ENCODE measurements around the gene CA10.

CA10 gene

GRCh38 chr17:51733166-51733565 is 425.3 kb downstream of the CA10 start:
- Histone ChIP-seq H3K9me3 (ENCODE audit: control insufficient read depth, insufficient read depth, low read depth, low read length) (no peaks in the 10 kb centered on the region), H3K27ac (ENCODE audit: low read depth, low read length) (no peak overlapping the region), H3K4me3 (ENCODE audit: low read depth, low read length) (no peak overlapping the region), H3K36me3 (ENCODE audit: control insufficient read depth, insufficient read depth, low read length) (no peaks in the 10 kb centered on the region), H3K4me1 (ENCODE audit: control insufficient read depth, insufficient read depth, low read length) (peaks cover 10% of the 10 kb centered on the region; the same call in 1 of the 2 replicates), H3K27me3 (ENCODE audit: control insufficient read depth, insufficient read depth, low read length) (no peaks in the 10 kb centered on the region), H3K9ac (ENCODE audit: low read length) (no peak overlapping the region)

GRCh38 chr17:51731941-51732722 is 426.4 kb downstream of the CA10 start:
- no peak overlapping the region for H3K27ac ChIP-seq (ENCODE audit: low read depth, low read length)
- no peaks in the 10 kb centered on the region for H3K36me3 ChIP-seq (ENCODE audit: control insufficient read depth, insufficient read depth, low read length)
- no peaks in the 10 kb centered on the region for H3K9me3 ChIP-seq (ENCODE audit: control insufficient read depth, insufficient read depth, low read depth, low read length)
- H3K4me1 ChIP-seq (ENCODE audit: control insufficient read depth, insufficient read depth, low read length), result peaks cover 10% of the 10 kb centered on the region; the same call in 1 of the 2 replicates
- no peak overlapping the region for H3K4me3 ChIP-seq (ENCODE audit: low read depth, low read length)
- no peaks in the 10 kb centered on the region for H3K27me3 ChIP-seq (ENCODE audit: control insufficient read depth, insufficient read depth, low read length)
- no peak overlapping the region for H3K9ac ChIP-seq (ENCODE audit: low read length)

- Histone ChIP-seq H3K9ac (ENCODE audit: low read length) (no peak overlapping the region), H3K27ac (ENCODE audit: low read depth, low read length) (no peak overlapping the region), H3K4me1 (ENCODE audit: control insufficient read depth, insufficient read depth, low read length) (peaks cover 10% of the 10 kb centered on the region; the same call in 1 of the 2 replicates), H3K9me3 (ENCODE audit: control insufficient read depth, insufficient read depth, low read depth, low read length) (no peaks in the 10 kb centered on the region), H3K27me3 (ENCODE audit: control insufficient read depth, insufficient read depth, low read length) (no peaks in the 10 kb centered on the region), H3K36me3 (ENCODE audit: control insufficient read depth, insufficient read depth, low read length) (no peaks in the 10 kb centered on the region), H3K4me3 (ENCODE audit: low read depth, low read length) (no peak overlapping the region)
These were observed 428.0 kb downstream of the CA10 start for GRCh38 chr17:51730303-51731050.

GRCh38 chr17:51725185-51725584 is 433.3 kb downstream of the CA10 start:
- no peak overlapping the region for H3K9ac ChIP-seq (ENCODE audit: low read length)
- H3K9me3 ChIP-seq (ENCODE audit: control insufficient read depth, insufficient read depth, low read depth, low read length), result no peaks in the 10 kb centered on the region
- H3K4me1 ChIP-seq (ENCODE audit: control insufficient read depth, insufficient read depth, low read length), result no peaks in the 10 kb centered on the region
- no peaks in the 10 kb centered on the region for H3K36me3 ChIP-seq (ENCODE audit: control insufficient read depth, insufficient read depth, low read length)
- no peak overlapping the region for H3K27ac ChIP-seq (ENCODE audit: low read depth, low read length)
- H3K4me3 ChIP-seq (ENCODE audit: low read depth, low read length), result no peak overlapping the region
- no peaks in the 10 kb centered on the region for H3K27me3 ChIP-seq (ENCODE audit: control insufficient read depth, insufficient read depth, low read length)

- no peak overlapping the region for H3K27ac ChIP-seq (ENCODE audit: low read depth, low read length)
- no peaks in the 10 kb centered on the region for H3K4me1 ChIP-seq (ENCODE audit: control insufficient read depth, insufficient read depth, low read length)
- H3K9ac ChIP-seq (ENCODE audit: low read length), result no peak overlapping the region
- no peaks in the 10 kb centered on the region for H3K9me3 ChIP-seq (ENCODE audit: control insufficient read depth, insufficient read depth, low read depth, low read length)
- no peak overlapping the region for H3K4me3 ChIP-seq (ENCODE audit: low read depth, low read length)
- no peaks in the 10 kb centered on the region for H3K36me3 ChIP-seq (ENCODE audit: control insufficient read depth, insufficient read depth, low read length)
- H3K27me3 ChIP-seq (ENCODE audit: control insufficient read depth, insufficient read depth, low read length), result no peaks in the 10 kb centered on the region
These were observed 434.4 kb downstream of the CA10 start for GRCh38 chr17:51724043-51724580.

GRCh38 chr17:51722994-51723393 is 435.5 kb downstream of the CA10 start:
- H3K9me3 ChIP-seq (ENCODE audit: control insufficient read depth, insufficient read depth, low read depth, low read length), result no peaks in the 10 kb centered on the region
- no peak overlapping the region for H3K9ac ChIP-seq (ENCODE audit: low read length)
- no peaks in the 10 kb centered on the region for H3K4me1 ChIP-seq (ENCODE audit: control insufficient read depth, insufficient read depth, low read length)
- no peaks in the 10 kb centered on the region for H3K27me3 ChIP-seq (ENCODE audit: control insufficient read depth, insufficient read depth, low read length)
- no peak overlapping the region for H3K27ac ChIP-seq (ENCODE audit: low read depth, low read length)
- H3K4me3 ChIP-seq (ENCODE audit: low read depth, low read length), result no peak overlapping the region
- H3K36me3 ChIP-seq (ENCODE audit: control insufficient read depth, insufficient read depth, low read length), result no peaks in the 10 kb centered on the region

- H3K9ac ChIP-seq (ENCODE audit: low read length), result no peak overlapping the region
- H3K27ac ChIP-seq (ENCODE audit: low read depth, low read length), result no peak overlapping the region
- H3K4me3 ChIP-seq (ENCODE audit: low read depth, low read length), result no peak overlapping the region
- no peaks in the 10 kb centered on the region for H3K4me1 ChIP-seq (ENCODE audit: control insufficient read depth, insufficient read depth, low read length)
- no peaks in the 10 kb centered on the region for H3K36me3 ChIP-seq (ENCODE audit: control insufficient read depth, insufficient read depth, low read length)
- no peaks in the 10 kb centered on the region for H3K9me3 ChIP-seq (ENCODE audit: control insufficient read depth, insufficient read depth, low read depth, low read length)
- no peaks in the 10 kb centered on the region for H3K27me3 ChIP-seq (ENCODE audit: control insufficient read depth, insufficient read depth, low read length)
These were observed 436.8 kb downstream of the CA10 start for GRCh38 chr17:51721730-51722129.

GRCh38 chr17:51720439-51720838 is 438.1 kb downstream of the CA10 start:
- Histone ChIP-seq H3K36me3 (ENCODE audit: control insufficient read depth, insufficient read depth, low read length) (no peaks in the 10 kb centered on the region), H3K27ac (ENCODE audit: low read depth, low read length) (no peak overlapping the region), H3K4me1 (ENCODE audit: control insufficient read depth, insufficient read depth, low read length) (no peaks in the 10 kb centered on the region), H3K27me3 (ENCODE audit: control insufficient read depth, insufficient read depth, low read length) (no peaks in the 10 kb centered on the region), H3K9me3 (ENCODE audit: control insufficient read depth, insufficient read depth, low read depth, low read length) (no peaks in the 10 kb centered on the region), H3K4me3 (ENCODE audit: low read depth, low read length) (no peak overlapping the region), H3K9ac (ENCODE audit: low read length) (no peak overlapping the region)

- no peak overlapping the region for H3K27ac ChIP-seq (ENCODE audit: low read depth, low read length)
- H3K9me3 ChIP-seq (ENCODE audit: control insufficient read depth, insufficient read depth, low read depth, low read length), result no peaks in the 10 kb centered on the region
- H3K4me3 ChIP-seq (ENCODE audit: low read depth, low read length), result no peak overlapping the region
- H3K36me3 ChIP-seq (ENCODE audit: control insufficient read depth, insufficient read depth, low read length), result no peaks in the 10 kb centered on the region
- H3K9ac ChIP-seq (ENCODE audit: low read length), result no peak overlapping the region
- H3K27me3 ChIP-seq (ENCODE audit: control insufficient read depth, insufficient read depth, low read length), result no peaks in the 10 kb centered on the region
- no peaks in the 10 kb centered on the region for H3K4me1 ChIP-seq (ENCODE audit: control insufficient read depth, insufficient read depth, low read length)
These were observed 439.5 kb downstream of the CA10 start for GRCh38 chr17:51718983-51719382.

GRCh38 chr17:51711581-51711980 is 446.9 kb downstream of the CA10 start:
- H3K4me1 ChIP-seq (ENCODE audit: control insufficient read depth, insufficient read depth, low read length), result no peaks in the 10 kb centered on the region; the same call in 1 of the 2 replicates
- no peaks in the 10 kb centered on the region for H3K9me3 ChIP-seq (ENCODE audit: control insufficient read depth, insufficient read depth, low read depth, low read length)
- no peak overlapping the region for H3K4me3 ChIP-seq (ENCODE audit: low read depth, low read length)
- H3K36me3 ChIP-seq (ENCODE audit: control insufficient read depth, insufficient read depth, low read length), result no peaks in the 10 kb centered on the region
- H3K27ac ChIP-seq (ENCODE audit: low read depth, low read length), result no peak overlapping the region
- H3K9ac ChIP-seq (ENCODE audit: low read length), result no peak overlapping the region
- H3K27me3 ChIP-seq (ENCODE audit: control insufficient read depth, insufficient read depth, low read length), result no peaks in the 10 kb centered on the region

GRCh38 chr17:51710634-51710979 is 447.9 kb downstream of the CA10 start:
- no peak overlapping the region for H3K4me3 ChIP-seq (ENCODE audit: low read depth, low read length)
- H3K9me3 ChIP-seq (ENCODE audit: control insufficient read depth, insufficient read depth, low read depth, low read length), result no peaks in the 10 kb centered on the region
- H3K27ac ChIP-seq (ENCODE audit: low read depth, low read length), result no peak overlapping the region
- no peaks in the 10 kb centered on the region; the same call in 1 of the 2 replicates for H3K4me1 ChIP-seq (ENCODE audit: control insufficient read depth, insufficient read depth, low read length)
- H3K36me3 ChIP-seq (ENCODE audit: control insufficient read depth, insufficient read depth, low read length), result no peaks in the 10 kb centered on the region
- no peaks in the 10 kb centered on the region for H3K27me3 ChIP-seq (ENCODE audit: control insufficient read depth, insufficient read depth, low read length)
- H3K9ac ChIP-seq (ENCODE audit: low read length), result no peak overlapping the region

Measured in HUES6 (cell line).